ENCODE measurements around the gene TRPM8. TPM values are rescaled to one million over a fixed set of nuclear protein-coding genes. Genes with fewer than 3 reads are reported as not detected.

The TRPM8 gene
- total RNA-seq, 1 donor from 2014 or later: not detected

DNA sequence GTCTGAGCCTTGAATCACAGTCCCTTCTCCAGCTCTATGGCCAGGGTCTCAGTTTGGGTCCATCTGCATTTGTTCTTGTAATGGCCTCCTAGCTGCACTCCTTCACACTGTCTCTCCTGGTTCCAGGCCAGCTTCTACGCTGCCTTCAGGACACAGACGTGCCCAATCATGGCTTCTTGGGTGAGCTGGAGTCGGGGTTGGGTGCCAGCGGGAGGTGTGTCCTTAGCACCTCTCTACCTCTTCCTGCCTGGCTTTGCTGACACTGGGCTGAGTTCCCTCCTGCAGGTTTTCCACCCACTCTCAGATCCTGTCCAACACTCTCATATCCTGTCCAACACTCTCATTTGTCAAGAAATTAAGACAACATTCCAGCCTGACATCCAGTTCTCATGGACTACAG lies 9.6 kb downstream of the TRPM8 start:
- Mint-ChIP-seq H3K4me1 (no peaks in the 10 kb centered on the region), H3K27me3 (peaks cover 50% of the 10 kb centered on the region), H3K27ac (no peak overlapping the region), H3K9me3 (no peaks in the 10 kb centered on the region), H3K4me3 (no peak overlapping the region), H3K36me3 (ENCODE audit: low read depth) (no peaks in the 10 kb centered on the region)
- no peak for ATAC-seq (ENCODE audit: low read depth)
- POLR2A ChIA-PET: no interaction called here
- TF ChIP-seq, protein P1, sequence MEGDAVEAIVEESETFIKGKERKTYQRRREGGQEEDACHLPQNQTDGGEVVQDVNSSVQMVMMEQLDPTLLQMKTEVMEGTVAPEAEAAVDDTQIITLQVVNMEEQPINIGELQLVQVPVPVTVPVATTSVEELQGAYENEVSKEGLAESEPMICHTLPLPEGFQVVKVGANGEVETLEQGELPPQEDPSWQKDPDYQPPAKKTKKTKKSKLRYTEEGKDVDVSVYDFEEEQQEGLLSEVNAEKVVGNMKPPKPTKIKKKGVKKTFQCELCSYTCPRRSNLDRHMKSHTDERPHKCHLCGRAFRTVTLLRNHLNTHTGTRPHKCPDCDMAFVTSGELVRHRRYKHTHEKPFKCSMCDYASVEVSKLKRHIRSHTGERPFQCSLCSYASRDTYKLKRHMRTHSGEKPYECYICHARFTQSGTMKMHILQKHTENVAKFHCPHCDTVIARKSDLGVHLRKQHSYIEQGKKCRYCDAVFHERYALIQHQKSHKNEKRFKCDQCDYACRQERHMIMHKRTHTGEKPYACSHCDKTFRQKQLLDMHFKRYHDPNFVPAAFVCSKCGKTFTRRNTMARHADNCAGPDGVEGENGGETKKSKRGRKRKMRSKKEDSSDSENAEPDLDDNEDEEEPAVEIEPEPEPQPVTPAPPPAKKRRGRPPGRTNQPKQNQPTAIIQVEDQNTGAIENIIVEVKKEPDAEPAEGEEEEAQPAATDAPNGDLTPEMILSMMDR (IDR thresholded peaks at IDR 0.05): no peak
- CTCF ChIA-PET: no interaction called here
- DNase-seq: no peak
- intact Hi-C loops (cut with micrococcal nuclease): no loop called here

DNA sequence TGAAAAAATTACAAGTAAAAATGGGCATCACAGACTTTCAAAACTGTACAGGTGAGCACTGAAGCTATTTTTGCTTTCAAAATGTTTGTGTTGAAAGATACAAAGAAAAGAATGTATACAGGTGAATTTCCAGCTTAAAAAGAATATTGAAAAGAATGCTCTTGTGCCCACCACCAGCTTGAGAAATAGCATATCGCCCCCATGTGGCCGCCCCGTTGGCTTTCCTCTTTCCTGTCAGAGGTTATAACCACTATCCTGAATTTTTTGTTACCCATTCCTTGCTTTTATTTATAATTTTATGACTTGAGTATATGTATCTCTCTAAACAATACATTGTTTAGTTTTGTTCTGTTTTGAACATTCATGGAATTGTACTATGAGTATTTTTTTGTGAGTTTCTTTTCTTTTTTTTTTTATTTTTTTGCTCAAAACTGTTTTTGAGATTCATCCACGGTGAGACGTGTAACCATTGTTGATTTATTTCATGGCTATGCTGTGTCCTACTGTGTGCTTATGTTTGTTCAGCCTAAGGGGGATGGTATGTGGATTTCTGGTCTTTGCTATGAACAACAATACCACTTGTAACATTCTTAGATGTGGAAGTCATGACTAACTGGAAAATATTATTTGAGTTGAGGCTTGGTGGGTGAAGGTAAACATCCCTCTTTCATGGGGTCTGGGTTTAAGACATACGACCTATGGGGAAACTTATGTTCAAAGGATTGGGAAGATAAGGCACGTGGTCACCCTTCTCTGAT lies 11.6 kb downstream of the TRPM8 start:
- no peaks in the 10 kb centered on the region for H3K4me1 Mint-ChIP-seq
- H3K36me3 Mint-ChIP-seq (ENCODE audit: low read depth): no peaks in the 10 kb centered on the region
- no peak overlapping the region for H3K27ac Mint-ChIP-seq
- ChIA-PET POLR2A (no interaction called here), CTCF (no interaction called here)
- no peak overlapping the region for H3K4me3 Mint-ChIP-seq
- no peak for DNase-seq
- TF ChIP-seq, protein P1 (IDR thresholded peaks at IDR 0.05): no peak
- intact Hi-C loops (cut with micrococcal nuclease): no loop called here
- no peak for ATAC-seq (ENCODE audit: low read depth)
- H3K9me3 Mint-ChIP-seq: no peaks in the 10 kb centered on the region
- H3K27me3 Mint-ChIP-seq: peaks cover 61% of the 10 kb centered on the region

DNA sequence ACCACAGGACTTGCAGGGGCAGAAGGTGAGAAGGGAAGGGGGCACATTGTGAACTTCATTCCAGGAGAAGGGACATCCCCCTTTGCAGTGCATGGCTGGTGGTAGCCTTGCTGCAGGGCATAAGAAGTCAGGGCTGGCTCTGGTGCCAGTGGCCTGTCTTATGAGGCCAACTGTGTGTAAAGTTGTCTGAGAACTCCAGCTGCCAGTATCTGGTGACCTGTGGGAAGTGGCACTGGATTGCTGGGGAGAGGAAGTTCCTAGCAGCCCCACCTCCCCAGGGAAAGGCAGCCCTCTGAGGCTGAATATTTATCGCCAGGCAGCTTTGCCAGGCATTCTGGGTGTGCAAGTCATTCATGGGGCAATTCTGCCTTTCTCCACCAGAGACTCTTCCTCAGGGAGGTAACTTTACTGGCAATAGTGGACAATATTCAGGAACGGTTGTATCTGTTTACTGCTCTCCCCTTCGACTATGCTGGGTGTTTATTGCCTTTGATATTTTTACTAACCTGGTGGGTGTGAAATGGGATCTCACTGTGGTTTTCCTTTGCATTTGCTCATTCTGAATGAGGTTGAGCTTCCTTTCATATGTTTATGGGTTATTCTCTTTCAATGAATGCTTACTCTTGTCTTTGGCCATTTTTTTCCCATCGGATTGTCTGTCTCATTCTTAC lies 12.3 kb downstream of the TRPM8 start:
- no peak for ATAC-seq (ENCODE audit: low read depth)

DNA sequence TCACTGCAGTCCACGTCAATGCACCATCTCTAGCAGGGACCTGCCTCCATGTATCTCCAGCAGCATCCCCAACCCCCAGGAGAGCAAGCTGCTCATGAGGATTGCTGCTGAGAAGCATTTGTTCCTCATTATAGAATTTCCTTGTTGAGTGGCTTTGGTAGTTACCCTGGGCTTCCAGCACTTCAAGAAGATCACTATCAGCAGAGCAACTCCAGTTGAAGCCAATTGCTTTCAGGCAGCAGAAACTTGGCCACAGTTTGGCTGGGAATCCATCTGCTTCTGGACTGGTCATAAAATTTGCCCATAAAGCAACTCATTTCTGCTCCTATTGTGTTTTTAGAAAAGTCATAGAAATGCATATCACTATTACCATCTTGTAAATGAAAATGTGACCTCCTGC lies 17.4 kb downstream of the TRPM8 start:
- Mint-ChIP-seq H3K4me1 (peaks cover 11% of the 10 kb centered on the region), H3K4me3 (no peak overlapping the region), H3K27me3 (peaks cover 71% of the 10 kb centered on the region), H3K36me3 (ENCODE audit: low read depth) (no peaks in the 10 kb centered on the region), H3K27ac (no peak overlapping the region), H3K9me3 (no peaks in the 10 kb centered on the region)
- ATAC-seq (ENCODE audit: low read depth) (no peak), DNase-seq (no peak)
- intact Hi-C loops (cut with micrococcal nuclease): no loop called here
- CTCF ChIA-PET: no interaction called here
- POLR2A ChIA-PET: no interaction called here
- TF ChIP-seq, protein P1 (IDR thresholded peaks at IDR 0.05): no peak

More for the DNA sequence above, 12.3 kb downstream of the TRPM8 start:
- H3K9me3 Mint-ChIP-seq: no peaks in the 10 kb centered on the region
- H3K4me3 Mint-ChIP-seq: no peak overlapping the region
- TF ChIP-seq, protein P1 (IDR thresholded peaks at IDR 0.05): no peak
- ChIA-PET CTCF (no interaction called here), POLR2A (no interaction called here)
- H3K36me3 Mint-ChIP-seq (ENCODE audit: low read depth): no peaks in the 10 kb centered on the region
- peaks cover 58% of the 10 kb centered on the region for H3K27me3 Mint-ChIP-seq
- no peaks in the 10 kb centered on the region for H3K4me1 Mint-ChIP-seq
- no peak overlapping the region for H3K27ac Mint-ChIP-seq
- DNase-seq: no peak
- intact Hi-C loops (cut with micrococcal nuclease): no loop called here

DNA sequence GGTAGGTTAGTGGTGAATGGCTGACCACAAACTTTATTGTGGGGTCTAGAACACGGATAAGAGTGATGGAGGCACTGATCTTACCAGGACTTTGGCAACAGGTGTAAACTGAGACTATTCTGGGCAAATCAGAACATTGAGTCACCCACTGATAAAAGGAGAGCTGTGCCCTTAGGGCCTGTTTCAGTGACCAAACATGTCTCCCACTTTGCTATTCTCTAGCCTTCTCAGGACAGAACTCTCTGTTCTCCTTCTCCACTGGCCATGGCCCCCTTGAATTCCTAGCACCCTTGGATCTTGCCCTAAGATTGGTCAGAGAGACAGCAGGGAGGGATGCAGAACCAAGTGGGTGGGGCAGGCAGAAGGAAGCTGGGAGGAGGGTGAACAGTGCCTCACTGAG lies 18.3 kb downstream of the TRPM8 start:
- ChIA-PET POLR2A (no interaction called here), CTCF (no interaction called here)
- no peaks in the 10 kb centered on the region for H3K36me3 Mint-ChIP-seq (ENCODE audit: low read depth)
- H3K27me3 Mint-ChIP-seq: peaks cover 73% of the 10 kb centered on the region
- intact Hi-C loops (cut with micrococcal nuclease): no loop called here
- TF ChIP-seq, protein P1 (IDR thresholded peaks at IDR 0.05): no peak
- H3K27ac Mint-ChIP-seq: no peak overlapping the region
- ATAC-seq (ENCODE audit: low read depth) (no peak), DNase-seq (no peak)
- H3K4me1 Mint-ChIP-seq: peaks cover 14% of the 10 kb centered on the region
- no peak overlapping the region for H3K4me3 Mint-ChIP-seq
- no peaks in the 10 kb centered on the region for H3K9me3 Mint-ChIP-seq
